Fibroblast of lung (primary cell): ENCODE data around the gene POFUT1. TPM values are rescaled to one million over a fixed set of nuclear protein-coding genes. Genes with fewer than 3 reads are reported as not detected.

Experiments used
- DNase-seq, 2 donors: peaks; one replicate each; pipeline versions ENCODE4 v3.0.0 to v3.0.0-alpha.2; 2010; ENCODE audit warnings: low read depth in 2 of 2
- H2AFZ ChIP-seq: 2 replicates; pipeline ENCODE4 v1.5.1; 2012; ENCODE audit warnings: low read length, control low read depth, inconsistent platforms
- H3K27ac ChIP-seq: 2 replicates; pipeline ENCODE4 v1.5.1; 2011; ENCODE audit warnings: low read length, control low read depth; ENCODE audit not compliant: insufficient read depth
- H3K27me3 ChIP-seq: 2 replicates; pipeline ENCODE4 v1.5.1; 2011; ENCODE audit warnings: mild to moderate bottlenecking, low read length; ENCODE audit not compliant: control insufficient read depth, insufficient read depth
- H3K36me3 ChIP-seq: 2 replicates; pipeline ENCODE4 v1.5.1; 2011; ENCODE audit warnings: low read length; ENCODE audit not compliant: control insufficient read depth, insufficient read depth
- H3K4me1 ChIP-seq: 2 replicates; pipeline ENCODE4 v1.5.1; 2011; ENCODE audit warnings: low read length; ENCODE audit not compliant: control insufficient read depth, insufficient read depth; ENCODE audit errors: extremely low read depth
- H3K4me2 ChIP-seq: 2 replicates; pipeline ENCODE4 v1.5.1; 2011; ENCODE audit warnings: low read length, control low read depth; ENCODE audit not compliant: insufficient read depth; ENCODE audit errors: extremely low read depth
- H3K4me3 ChIP-seq, 4 experiments: fragments of 200-600 bp in 1 of 4; sonication (generic) in 1 of 4; replicated peaks in 1 of 4; 2 replicates each; pipeline ENCODE4 v1.5.1; 2011 to 2016; ENCODE audit warnings: low read length in 4 of 4, low read depth in 3 of 4, mild to moderate bottlenecking in 3 of 4, control low read depth in 2 of 4, inconsistent platforms in 1 of 4, mixed read lengths in 1 of 4; ENCODE audit not compliant: insufficient read depth in 1 of 4; ENCODE audit errors: control extremely low read depth in 1 of 4
- H3K79me2 ChIP-seq: 2 replicates; pipeline ENCODE4 v1.5.1; 2012; ENCODE audit warnings: mild to moderate bottlenecking, low read length, inconsistent platforms; ENCODE audit not compliant: control insufficient read depth, insufficient read depth
- H3K9ac ChIP-seq: 2 replicates; pipeline ENCODE4 v1.5.1; 2011; ENCODE audit warnings: mild to moderate bottlenecking, low read length, control low read depth; ENCODE audit not compliant: insufficient read depth
- H3K9me3 ChIP-seq: 2 replicates; pipeline ENCODE4 v1.5.1; 2012; ENCODE audit warnings: low read depth, low read length; ENCODE audit not compliant: control insufficient read depth, insufficient read depth
- H4K20me1 ChIP-seq: 2 replicates; pipeline ENCODE4 v1.5.1; 2011; ENCODE audit warnings: low read length; ENCODE audit not compliant: control insufficient read depth, insufficient read depth; ENCODE audit errors: extremely low read depth
- EZH2 ChIP-seq: IDR thresholded peaks from 2 replicates; pipeline ENCODE4 v1.5.1; 2012; ENCODE audit warnings: low read length, control low read depth, mild to moderate bottlenecking; ENCODE audit errors: missing control alignments
- polyA plus RNA-seq, 2 donors: library from polyadenylated mRNA; depleted of rRNA in 1 of 2; stranded (reverse) in 1 of 2; unstranded in 1 of 2; fragments of >200 nt; gene quantifications; 2 replicates each; pipeline ENCODE4 v1.2.1, GENCODE V29; 2011 to 2012; ENCODE audit warnings: missing spikeins in 1 of 2
- total RNA-seq: library from RNA; depleted of rRNA; stranded (reverse); fragments of >200 nt; gene quantifications from 2 replicates; pipeline ENCODE4 v1.2.1, GENCODE V29; 2014
- TF ChIP-seq, protein P1 (sequence below), 2 donors: IDR thresholded peaks in 1 of 2; conservative IDR thresholded peaks in 1 of 2; 1 replicate in 1 of 2; 2 replicates in 1 of 2; pipeline ENCODE4 v1.5.1; 2011 to 2012; ENCODE audit warnings: low read length in 2 of 2, control low read depth in 1 of 2, inconsistent platforms in 1 of 2, low read depth in 1 of 2, mild to moderate bottlenecking in 1 of 2

The POFUT1 gene
- total and polyA plus RNA-seq, 2 donors (not counting 1 experiment from before 2014, with no cell fraction given), result 32.4 to 41.0 TPM

DNA sequence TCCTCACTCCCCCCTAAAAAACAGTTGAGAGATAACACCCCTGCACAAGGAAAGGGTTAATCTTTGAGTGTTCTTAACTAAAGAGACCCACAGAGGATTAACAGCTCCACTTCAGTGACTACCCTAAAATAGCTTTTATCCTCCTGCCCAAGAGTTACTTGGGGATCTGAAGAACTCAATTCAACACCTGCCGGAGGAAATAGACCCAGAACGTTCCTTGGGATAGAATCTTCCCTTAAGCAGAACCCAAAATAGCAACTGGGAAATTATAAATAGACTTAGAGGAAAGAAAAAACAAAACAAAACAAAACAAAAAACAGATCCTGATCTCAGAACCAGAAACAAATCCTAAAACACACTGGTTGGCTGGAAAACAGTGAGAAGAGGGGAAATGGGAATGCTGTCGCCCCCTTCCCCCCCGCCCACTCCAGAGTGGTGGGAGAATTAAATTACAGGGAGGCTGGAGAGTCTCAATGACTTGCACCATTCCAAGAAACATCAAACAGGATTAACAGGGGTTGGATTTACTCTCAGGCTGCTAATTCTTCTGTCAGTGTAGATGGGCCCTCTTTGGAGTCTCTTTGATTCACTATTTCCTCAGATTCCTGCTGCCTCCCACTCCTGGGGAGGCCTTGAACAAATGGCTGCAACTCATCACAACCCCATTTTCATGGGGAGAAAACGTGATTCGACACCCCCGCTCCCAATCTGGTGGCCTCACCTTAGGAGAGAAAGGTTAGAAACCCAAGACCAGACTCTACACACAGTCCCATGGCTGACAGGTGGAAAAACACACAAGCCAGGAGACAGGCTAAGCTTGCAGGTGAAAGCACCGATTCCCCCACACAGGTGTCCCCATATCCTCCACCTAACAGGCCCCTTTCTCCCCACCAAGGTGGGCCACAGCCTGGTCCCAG is 1.6 kb upstream of the POFUT1 start:
- Histone ChIP-seq H3K27ac (no peak overlapping the region), H3K36me3 (peaks cover 5% of the 10 kb centered on the region), H3K27me3 (no peaks in the 10 kb centered on the region), H4K20me1 (no peaks in the 10 kb centered on the region), H3K9me3 (no peaks in the 10 kb centered on the region), H3K79me2 (peaks cover 74% of the 10 kb centered on the region), H3K4me1 (peaks cover 9% of the 10 kb centered on the region), H3K4me3 (peak overlapping the region; percentile 68 to 95 (median 90)), H3K4me2 (peak overlapping the region; percentile 88), H2AFZ (no peak overlapping the region), H3K9ac (peak overlapping the region; percentile 89)
- DNase-seq, result no peak
- TF ChIP-seq, protein P1, sequence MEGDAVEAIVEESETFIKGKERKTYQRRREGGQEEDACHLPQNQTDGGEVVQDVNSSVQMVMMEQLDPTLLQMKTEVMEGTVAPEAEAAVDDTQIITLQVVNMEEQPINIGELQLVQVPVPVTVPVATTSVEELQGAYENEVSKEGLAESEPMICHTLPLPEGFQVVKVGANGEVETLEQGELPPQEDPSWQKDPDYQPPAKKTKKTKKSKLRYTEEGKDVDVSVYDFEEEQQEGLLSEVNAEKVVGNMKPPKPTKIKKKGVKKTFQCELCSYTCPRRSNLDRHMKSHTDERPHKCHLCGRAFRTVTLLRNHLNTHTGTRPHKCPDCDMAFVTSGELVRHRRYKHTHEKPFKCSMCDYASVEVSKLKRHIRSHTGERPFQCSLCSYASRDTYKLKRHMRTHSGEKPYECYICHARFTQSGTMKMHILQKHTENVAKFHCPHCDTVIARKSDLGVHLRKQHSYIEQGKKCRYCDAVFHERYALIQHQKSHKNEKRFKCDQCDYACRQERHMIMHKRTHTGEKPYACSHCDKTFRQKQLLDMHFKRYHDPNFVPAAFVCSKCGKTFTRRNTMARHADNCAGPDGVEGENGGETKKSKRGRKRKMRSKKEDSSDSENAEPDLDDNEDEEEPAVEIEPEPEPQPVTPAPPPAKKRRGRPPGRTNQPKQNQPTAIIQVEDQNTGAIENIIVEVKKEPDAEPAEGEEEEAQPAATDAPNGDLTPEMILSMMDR (conservative IDR thresholded peaks at IDR 0.05 in 1 of 2, IDR thresholded peaks at IDR 0.05 in 1 of 2; ENCODE audit: low read depth in 1 of 2, low read length in 2 of 2), result no peak
- no peak for TF ChIP-seq EZH2

DNA sequence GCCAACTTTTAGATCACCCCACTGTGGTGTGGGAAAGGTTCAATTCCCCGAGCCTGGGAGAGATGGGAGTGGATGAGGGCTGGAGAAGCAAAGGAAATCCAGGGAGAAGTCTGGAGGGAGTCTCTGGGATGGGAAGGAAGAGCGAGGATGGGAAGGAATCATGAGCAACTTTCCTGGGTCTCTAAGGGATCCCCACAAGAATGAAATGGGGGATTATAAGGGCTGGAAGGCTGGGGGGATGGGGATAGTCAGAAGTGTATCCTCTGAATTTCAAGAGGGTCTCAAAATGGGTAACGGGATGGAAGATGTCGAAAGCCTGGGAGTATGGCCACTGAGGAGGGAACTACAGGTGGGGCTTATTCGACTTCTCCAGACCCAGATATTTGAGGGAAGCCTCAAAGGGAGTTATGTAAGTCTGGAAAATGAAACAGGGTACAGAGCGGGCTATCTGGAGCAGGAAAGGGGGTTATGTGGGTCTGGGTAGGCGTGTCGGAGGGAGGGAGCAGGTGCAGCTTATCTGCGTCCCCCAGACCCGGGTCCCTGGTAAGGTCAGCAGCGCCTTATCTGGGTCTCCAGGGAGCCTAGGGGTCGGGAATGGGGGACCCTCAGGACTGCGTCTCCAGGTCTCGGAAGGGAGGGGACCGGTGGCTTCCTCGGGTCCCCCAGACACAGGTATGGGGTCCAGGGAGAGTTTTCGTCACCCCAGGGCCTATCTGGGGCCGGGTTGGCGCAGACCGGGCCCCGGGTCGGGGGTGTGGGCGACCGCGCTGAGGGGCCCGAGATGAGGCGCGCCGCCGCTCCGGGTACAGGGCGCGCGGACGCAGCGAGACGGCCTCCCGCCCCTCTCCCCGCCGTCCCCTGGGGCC is 687 bp upstream of the POFUT1 start:
- H2AFZ ChIP-seq, result peak overlapping the region; percentile 12
- peak overlapping the region; percentile 88 for H3K4me2 ChIP-seq
- H3K79me2 ChIP-seq, result peaks cover 68% of the 10 kb centered on the region
- H3K9me3 ChIP-seq, result no peaks in the 10 kb centered on the region
- no peaks in the 10 kb centered on the region for H4K20me1 ChIP-seq
- H3K4me3 ChIP-seq, result peak overlapping the region; percentile 68 to 95 (median 90)
- no peaks in the 10 kb centered on the region for H3K27me3 ChIP-seq
- peak overlapping the region; percentile 66 for H3K27ac ChIP-seq
- H3K36me3 ChIP-seq, result peaks cover 2% of the 10 kb centered on the region
- H3K4me1 ChIP-seq, result peaks cover 2% of the 10 kb centered on the region
- H3K9ac ChIP-seq, result peak overlapping the region; percentile 89
- no peak for TF ChIP-seq EZH2
- TF ChIP-seq, protein P1 (conservative IDR thresholded peaks at IDR 0.05 in 1 of 2, IDR thresholded peaks at IDR 0.05 in 1 of 2; ENCODE audit: low read depth in 1 of 2, low read length in 2 of 2), result no peak
- DNase-seq, result no peak
